ENCODE data around the gene AHRR. TPM values are rescaled to one million over a fixed set of nuclear protein-coding genes. Genes with fewer than 3 reads are reported as not detected.
"Not testable (repeated sequence)": the region's sequence is repeated elsewhere in the genome, so short reads cannot be mapped to it uniquely, and the experiment has no call there.

Gene AHRR
- total RNA-seq, 1 experiment from 2014 or later: 15.3 TPM

- peak; percentile 77 for DNase-seq (ENCODE audit: low read depth)
These were observed 73.8 kb downstream of the AHRR start for GRCh38 chr5:395156-395920.

- DNase-seq (ENCODE audit: low read depth): no peak
These were observed 74.5 kb downstream of the AHRR start for GRCh38 chr5:395921-396530.

DNA sequence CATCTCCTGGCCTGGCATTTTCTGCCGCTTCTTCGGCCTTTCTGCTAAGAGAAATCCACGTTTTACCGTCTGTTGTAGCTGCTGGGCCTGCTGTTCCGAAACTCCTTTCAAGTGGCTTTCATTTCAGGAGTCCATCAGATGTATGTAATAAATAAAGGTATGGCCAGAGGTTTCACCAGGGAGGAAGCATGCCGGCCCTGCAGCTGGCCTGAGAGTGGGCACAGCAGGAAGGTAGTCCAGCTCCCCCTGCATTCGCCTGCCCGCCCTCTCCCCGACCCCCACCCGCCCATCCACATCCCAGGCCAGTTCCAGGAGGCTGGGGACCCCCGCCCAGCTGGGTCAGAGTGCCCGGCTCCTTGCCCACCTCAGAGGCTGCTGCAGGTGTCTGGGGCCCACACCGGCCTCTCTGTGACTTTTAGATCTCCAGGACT is 75.0 kb downstream of the AHRR start:
- DNase-seq (ENCODE audit: low read depth): no peak

GRCh38 chr5:398141-398474 is 76.6 kb downstream of the AHRR start:
- not testable (repeated sequence) for DNase-seq (ENCODE audit: low read depth)

DNA sequence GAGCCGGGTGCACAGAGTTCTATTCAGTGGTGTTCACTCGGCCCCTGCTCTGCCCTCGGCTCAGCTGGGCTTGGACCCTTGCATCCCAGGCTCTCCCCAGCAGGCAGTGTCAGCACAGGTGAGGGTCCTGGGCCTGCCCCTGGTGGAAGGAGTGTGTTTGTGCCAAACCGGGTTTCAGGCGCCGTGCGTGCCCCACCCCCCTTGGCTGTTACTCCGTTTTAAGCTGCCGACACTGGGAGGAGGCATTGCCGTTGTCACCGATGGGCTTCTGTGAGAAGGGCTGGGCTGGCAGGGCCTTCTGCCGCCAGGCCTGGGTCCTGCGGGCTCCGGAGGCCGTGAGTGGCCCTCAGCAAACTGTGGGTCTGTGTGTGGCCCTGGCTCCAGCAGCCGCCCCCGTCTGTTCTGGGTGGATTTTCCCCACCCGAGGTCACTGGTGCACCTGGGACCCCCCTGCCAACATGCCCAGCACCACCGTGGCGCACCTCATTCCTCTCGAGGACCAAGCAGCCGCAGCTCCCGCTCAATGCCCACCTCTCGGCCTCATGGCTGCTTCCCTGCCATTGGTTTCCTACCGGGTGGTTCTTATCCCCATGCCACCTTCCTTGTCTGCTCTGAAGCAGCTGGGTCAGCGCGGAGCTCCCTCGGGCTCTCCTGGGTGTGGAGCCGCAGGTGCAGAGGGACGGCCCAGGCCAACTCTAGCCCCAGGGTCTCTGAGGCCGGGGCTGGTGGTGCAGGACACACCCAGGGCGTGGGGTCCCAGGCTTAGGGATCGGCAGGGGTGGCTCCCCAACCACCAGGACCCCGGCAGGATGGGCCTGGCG is 77.2 kb downstream of the AHRR start:
- DNase-seq (ENCODE audit: low read depth): no peak

GRCh38 chr5:399296-400281 is 78.1 kb downstream of the AHRR start:
- peak; percentile 99 for DNase-seq (ENCODE audit: low read depth)

DNA sequence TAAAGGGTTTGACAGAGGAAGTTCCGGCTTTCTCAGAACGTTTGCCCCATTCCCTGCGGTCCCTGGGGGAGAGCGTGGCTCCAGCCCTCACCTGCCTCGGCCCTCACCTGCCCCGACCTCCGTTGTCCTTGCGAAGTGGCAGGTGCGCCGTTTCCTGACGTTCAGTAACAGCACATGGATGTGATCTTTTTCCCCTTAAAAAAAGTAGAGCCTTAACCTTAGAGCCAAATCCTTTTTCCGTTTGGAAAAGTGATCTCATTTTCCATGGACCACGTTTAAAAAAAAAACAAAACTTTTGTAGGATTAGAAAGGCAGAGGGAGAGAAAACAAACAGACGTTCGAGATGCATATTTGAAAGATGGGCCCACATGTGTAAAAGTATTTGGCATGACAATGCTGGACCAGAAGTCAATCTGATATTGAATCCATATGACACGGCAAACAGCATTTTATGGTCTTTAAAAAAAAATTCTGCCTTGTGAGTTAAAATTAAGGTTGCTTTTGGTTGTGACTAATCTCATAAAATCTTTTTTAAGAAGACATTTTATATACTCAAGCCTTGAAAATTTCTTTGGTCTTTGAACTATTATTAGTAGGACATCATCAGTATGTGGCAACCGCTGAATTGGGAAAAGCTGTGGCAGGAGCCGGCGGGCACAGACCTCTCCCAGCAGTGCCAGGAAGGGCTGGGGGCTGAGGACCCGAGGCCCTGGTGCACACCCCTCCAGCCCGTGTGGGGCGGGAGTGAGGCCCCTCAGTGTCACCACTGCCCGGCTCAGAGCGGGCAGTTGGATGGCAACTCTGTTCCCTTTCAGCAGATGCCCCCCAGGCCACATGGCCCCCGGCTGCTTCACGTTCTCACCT is 79.0 kb downstream of the AHRR start:
- DNase-seq (ENCODE audit: low read depth): no peak

- DNase-seq (ENCODE audit: low read depth): no peak
These were observed 79.9 kb downstream of the AHRR start for GRCh38 chr5:401146-402034.

- DNase-seq (ENCODE audit: low read depth): not testable (repeated sequence)
These were observed 80.7 kb downstream of the AHRR start for GRCh38 chr5:402219-402614.

- DNase-seq (ENCODE audit: low read depth): no peak
These were observed 81.3 kb downstream of the AHRR start for GRCh38 chr5:402615-403359.

- DNase-seq (ENCODE audit: low read depth): no peak
These were observed 82.5 kb downstream of the AHRR start for GRCh38 chr5:403995-404394.

GRCh38 chr5:404666-405241 is 83.2 kb downstream of the AHRR start:
- DNase-seq (ENCODE audit: low read depth): no peak

- no peak for DNase-seq (ENCODE audit: low read depth)
These were observed 83.9 kb downstream of the AHRR start for GRCh38 chr5:405421-405820.

GRCh38 chr5:406041-406440 is 84.5 kb downstream of the AHRR start:
- DNase-seq (ENCODE audit: low read depth): no peak

- DNase-seq (ENCODE audit: low read depth): no peak
These were observed 85.5 kb downstream of the AHRR start for GRCh38 chr5:407051-407450.

DNA sequence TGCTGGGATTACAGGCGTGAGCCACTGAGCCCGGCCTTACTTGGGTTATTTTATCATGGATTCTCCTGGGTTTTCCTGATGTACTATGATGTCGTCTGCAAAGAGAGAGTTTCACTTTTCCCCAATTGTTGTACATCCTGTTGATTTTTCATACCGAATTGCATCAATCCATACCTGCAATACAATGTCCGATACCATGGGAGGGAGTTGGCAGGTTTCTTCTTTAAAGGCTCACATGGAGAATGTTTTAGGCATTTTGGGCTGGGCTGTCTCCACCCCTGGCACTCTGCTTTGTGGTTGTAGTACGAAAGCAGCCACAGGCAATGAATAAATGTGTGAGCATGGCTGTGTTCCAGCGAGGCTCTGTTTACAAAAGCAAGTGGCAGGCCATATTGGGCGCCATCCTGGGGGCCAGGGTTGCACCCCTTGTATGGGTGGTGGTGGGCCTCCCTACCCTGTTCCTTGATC is 86.3 kb downstream of the AHRR start:
- no peak for DNase-seq (ENCODE audit: low read depth)

GRCh38 chr5:410911-411517 is 89.5 kb downstream of the AHRR start:
- DNase-seq (ENCODE audit: low read depth): no peak

GRCh38 chr5:411728-412127 is 90.2 kb downstream of the AHRR start:
- DNase-seq (ENCODE audit: low read depth): no peak
